Measurements from ENCODE around the gene CEMIP2.
"Not testable (repeated sequence)": the region's sequence is repeated elsewhere in the genome, so short reads cannot be mapped to it uniquely, and the experiment has no call there.

The CEMIP2 gene

DNA sequence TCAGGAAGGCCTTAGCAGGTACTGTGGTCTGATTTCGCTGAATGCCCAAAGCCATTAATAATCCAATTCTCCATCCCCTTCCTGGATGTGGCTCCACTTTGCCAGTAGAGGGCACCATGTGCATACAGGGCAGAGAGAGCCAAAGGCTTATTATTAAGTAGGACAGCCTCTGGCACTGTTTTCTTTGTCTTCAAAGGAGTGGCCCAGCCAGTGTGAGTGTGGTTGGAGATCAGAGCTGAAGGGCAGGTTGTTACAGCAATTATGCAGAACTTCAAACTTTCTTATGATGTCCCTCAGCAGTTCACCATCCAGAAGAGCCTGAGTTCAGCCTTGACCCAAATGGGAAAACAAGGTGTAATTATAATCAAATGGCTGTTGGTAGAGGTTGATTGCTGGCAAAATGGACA, 38.6 kb upstream of the CEMIP2 start:
- no peak overlapping the region for H3K4me3 ChIP-seq (ENCODE audit: low read length)
- TF ChIP-seq, protein P1, sequence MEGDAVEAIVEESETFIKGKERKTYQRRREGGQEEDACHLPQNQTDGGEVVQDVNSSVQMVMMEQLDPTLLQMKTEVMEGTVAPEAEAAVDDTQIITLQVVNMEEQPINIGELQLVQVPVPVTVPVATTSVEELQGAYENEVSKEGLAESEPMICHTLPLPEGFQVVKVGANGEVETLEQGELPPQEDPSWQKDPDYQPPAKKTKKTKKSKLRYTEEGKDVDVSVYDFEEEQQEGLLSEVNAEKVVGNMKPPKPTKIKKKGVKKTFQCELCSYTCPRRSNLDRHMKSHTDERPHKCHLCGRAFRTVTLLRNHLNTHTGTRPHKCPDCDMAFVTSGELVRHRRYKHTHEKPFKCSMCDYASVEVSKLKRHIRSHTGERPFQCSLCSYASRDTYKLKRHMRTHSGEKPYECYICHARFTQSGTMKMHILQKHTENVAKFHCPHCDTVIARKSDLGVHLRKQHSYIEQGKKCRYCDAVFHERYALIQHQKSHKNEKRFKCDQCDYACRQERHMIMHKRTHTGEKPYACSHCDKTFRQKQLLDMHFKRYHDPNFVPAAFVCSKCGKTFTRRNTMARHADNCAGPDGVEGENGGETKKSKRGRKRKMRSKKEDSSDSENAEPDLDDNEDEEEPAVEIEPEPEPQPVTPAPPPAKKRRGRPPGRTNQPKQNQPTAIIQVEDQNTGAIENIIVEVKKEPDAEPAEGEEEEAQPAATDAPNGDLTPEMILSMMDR (IDR thresholded peaks at IDR 0.05; ENCODE audit: insufficient read depth, low read depth, low read length, missing control alignments) = peak; percentile 99
- peak; percentile 80 for DNase-seq (ENCODE audit: low read depth)

DNA sequence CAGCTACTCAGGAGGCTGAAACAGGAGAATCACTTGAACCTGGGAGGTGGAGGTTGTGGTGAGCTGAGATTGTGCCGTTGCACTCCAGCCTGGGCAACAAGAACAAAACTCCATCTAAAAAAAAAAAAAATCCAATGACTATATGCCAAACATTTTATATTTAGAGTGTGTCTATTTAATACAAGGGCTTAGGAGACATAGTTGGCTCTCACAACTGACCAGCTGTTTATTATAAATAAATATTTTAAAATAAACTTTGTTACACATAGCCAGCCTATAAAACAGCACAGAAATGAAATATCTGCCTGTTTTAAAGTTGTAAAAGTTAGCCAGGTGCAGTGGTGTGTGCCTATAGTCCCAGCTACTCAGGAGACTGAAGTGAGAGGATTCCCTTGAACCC, 36.8 kb upstream of the CEMIP2 start:
- not testable (repeated sequence) for DNase-seq (ENCODE audit: low read depth); H3K4me3 ChIP-seq (ENCODE audit: low read length)

DNA sequence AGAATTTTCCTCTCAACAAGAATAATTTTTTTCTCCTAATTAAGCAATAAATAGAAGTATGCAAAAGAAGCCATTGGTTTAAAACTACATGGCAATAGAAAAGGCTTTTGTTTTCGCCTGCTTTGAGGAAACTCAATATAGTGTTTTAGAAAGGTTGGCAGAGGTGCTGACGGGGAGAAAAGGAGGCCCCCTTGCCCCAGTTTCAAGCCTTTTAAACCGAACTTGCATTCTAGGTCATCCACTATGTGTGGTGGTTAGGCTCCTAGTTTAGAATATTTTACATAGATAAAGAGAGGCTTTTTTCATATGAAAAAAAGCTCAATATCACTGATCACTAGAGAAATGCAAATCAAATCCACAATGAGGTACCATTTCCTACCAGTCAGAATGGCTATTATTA, 33.5 kb upstream of the CEMIP2 start:
- no peak overlapping the region for H3K4me3 ChIP-seq (ENCODE audit: low read length)
- TF ChIP-seq, protein P1 (IDR thresholded peaks at IDR 0.05; ENCODE audit: insufficient read depth, low read depth, low read length, missing control alignments) = no peak
- DNase-seq (ENCODE audit: low read depth) = no peak

DNA sequence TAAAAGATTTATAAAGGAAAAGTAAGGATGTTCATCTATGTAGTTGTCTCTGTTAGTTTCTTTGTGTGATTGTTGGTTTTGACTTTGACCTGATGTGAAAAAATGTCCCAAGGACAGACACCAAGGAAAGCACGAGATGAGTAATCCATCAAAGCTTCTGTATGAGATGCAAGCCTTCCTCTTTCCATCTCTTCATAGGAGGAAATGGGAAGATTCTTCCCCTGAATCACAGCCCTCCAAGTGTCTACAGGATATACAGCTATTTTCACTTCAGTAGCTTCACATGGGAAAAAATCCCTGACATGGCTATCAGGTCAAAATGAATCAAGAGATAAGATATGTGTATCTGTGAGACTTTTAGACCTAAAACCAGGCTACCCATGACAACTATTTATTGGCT, 29.0 kb upstream of the CEMIP2 start:
- TF ChIP-seq, protein P1 (IDR thresholded peaks at IDR 0.05; ENCODE audit: insufficient read depth, low read depth, low read length, missing control alignments) = no peak
- no peak overlapping the region for H3K4me3 ChIP-seq (ENCODE audit: low read length)
- no peak for DNase-seq (ENCODE audit: low read depth)

DNA sequence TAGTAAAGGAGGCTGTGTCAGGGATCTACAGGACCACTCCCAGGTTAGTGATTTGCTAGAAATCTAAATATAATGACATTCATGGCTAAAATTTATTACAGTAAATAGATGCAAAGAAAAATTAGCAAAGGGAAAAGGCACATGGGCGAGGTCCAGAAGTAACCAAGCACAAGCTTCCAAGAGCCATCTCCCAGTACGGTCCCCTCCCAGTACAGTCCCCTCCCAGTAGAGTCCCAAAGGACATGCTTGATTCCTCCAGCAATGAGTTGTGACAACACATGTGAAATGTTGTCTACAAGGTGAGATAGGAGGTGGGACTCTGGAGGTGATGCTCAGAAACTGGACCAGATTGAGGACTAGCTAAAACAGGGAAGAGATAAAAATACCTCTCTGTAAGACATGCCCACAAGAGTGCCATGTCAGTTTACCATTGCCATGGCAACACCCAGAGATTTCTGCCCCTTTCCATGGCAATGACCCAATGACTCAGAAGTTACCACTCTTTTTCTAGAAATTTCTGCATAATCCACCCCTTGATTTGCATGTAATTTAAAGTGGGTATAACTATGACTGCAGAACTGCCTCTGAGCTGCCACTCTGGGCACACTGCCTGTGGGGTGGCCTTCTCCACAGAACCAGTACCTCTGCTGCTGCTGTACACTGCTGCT, 27.9 kb upstream of the CEMIP2 start:
- no peak overlapping the region for H3K4me3 ChIP-seq (ENCODE audit: low read length)
- no peak for DNase-seq (ENCODE audit: low read depth)
- TF ChIP-seq, protein P1 (IDR thresholded peaks at IDR 0.05; ENCODE audit: insufficient read depth, low read depth, low read length, missing control alignments) = no peak

DNA sequence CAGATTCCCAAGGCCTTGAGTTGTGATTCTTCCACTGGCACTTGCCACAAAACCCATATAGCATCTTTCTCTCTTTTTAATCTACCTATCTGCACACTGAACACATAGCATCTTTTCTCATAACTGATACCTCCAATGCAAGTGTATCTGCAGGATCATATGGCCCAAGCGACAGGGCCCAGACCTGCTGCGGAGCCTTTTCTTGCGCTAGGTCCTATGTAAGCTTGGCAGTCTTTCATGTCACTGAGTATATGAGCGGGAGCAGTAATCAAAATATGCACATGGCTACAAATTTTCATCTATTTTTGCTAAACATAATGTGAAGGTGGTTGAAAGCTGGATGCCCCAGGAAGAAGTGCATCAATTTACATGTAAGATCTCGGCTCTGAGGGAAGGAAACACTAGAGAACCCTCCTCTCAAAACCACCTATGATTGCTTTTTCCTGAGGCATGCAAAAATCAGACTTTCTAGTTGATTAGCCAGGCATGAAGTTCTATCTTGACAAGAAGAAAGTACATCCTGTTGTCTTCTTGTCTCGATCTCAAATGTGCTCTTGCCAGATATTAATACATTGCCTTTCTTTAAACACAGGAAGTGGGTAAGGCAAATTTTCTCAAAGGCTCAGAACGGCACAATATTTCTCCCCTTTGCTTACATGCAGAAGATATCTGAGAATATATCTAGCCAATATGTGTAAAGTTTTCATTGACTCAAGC, 26.9 kb upstream of the CEMIP2 start:
- no peak for DNase-seq (ENCODE audit: low read depth)
- H3K4me3 ChIP-seq (ENCODE audit: low read length) = no peak overlapping the region
- TF ChIP-seq, protein P1 (IDR thresholded peaks at IDR 0.05; ENCODE audit: insufficient read depth, low read depth, low read length, missing control alignments) = no peak

DNA sequence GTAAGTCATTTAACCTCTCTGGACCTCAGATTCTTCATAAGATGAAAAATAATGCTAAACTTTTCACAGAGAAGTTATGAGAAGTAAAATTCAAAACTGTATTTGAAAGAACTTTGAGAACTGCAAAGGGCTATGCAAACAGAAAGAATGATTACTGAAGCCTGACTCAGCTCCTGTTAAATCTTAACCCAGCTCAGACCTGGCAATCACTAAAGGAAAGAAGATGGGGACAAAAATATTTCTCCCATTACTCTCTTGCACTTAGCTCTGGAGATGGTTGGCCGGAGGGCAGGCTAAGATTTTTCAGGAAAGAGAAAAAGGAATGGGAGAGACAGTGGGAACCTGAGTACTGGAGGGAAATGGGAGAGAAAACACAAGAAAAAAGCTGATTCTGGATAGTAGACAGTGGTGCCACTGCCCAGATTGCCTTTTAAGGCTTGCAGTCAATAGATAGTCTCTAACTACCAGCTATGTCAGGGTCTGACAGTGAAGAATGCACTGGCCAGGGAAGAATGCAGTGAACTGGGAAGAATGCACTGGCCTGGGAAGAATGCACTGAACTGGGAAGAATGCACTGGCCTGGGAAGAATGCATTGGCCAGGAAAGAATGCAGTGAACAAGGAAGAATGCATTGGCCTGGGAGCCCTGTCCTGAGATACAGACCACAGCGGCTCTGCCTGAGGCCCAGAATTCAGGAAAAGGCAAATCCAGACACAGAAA, 25.2 kb upstream of the CEMIP2 start:
- DNase-seq (ENCODE audit: low read depth) = peak; percentile 29
- TF ChIP-seq, protein P1 (IDR thresholded peaks at IDR 0.05; ENCODE audit: insufficient read depth, low read depth, low read length, missing control alignments) = no peak
- no peak overlapping the region for H3K4me3 ChIP-seq (ENCODE audit: low read length)
